Activated CD4-positive, alpha-beta T cell treated with anti-CD3 and anti-CD28 coated beads, Interleukin-2, amount 50 U/mL, for 1 hour (primary cell): ENCODE data around the gene AFG3L2.
"Not testable (repeated sequence)": the region's sequence is repeated elsewhere in the genome, so short reads cannot be mapped to it uniquely, and the experiment has no call there.

Experiments
- DNase-seq: peaks from one replicate; pipeline ENCODE4 v3.0.0-alpha.2; 2020

AFG3L2 gene

DNA sequence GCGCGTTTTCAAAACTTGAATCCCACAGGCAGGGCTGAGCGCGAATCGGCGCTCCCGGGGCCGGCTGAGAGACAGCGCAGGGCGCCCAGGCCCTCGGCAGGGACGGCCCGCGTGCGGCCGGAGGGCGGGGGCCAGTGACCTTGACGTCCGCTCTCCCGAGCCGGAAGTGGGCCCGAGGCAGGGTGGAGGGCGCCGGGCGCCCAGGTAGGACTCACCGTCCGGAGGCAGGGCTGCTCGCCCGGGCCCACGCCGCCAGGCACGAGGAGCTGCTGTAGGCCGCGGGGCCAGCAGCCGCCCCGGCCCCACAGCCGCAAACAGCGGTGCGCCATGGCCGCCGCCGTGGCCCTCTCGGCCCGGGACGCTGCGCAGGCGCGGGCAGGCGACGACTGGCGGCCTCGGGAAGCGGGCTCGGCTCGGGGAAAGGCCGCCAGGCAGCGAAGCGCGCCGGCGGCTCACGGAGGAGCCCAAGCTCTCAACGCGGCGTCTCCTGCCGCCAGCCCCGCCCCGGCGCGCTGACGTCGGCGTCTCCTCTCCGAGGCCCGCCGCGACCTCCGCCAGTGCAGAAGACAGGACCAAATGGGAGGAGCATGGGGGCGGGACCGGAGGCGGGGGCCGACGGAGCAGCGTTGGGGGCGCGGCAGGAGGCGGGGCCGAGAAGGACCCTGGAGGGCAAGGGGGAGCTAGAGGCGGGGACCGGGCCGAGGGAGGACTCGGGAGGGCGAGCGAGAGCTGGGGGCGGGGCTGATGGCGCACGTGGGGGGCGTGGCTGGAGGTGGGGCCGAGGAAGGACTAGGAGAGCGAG lies at the start of gene AFG3L2:
Gene AFG3L2 (minus strand): TSS at position 474 of the 802 bp plus-strand sequence. CDS start 145 bp downstream, at position 329.
- peak; percentile 100 for DNase-seq

GRCh38 chr18:12424252-12424651 lies 47.2 kb upstream of the AFG3L2 start:
- DNase-seq = no peak

DNA sequence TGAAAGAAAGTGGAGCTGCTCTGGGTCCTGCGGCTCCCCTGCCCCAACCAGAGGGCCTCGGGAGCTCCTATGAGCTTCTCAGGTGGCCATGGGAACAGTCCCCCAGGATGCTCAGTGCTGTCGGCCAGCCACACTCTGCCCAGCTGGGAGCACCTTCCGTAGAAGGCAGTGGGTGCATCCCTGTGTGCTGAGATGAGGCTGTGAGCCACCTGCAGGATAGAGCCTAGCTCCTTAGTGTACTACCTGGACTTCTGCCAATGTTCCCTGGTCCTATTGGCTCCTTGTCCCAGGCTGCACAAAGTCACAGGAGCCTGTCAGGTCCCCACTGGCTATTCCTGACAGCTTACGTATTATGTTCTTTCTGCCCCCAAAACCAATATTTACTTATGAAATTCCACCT lies 46.8 kb upstream of the AFG3L2 start:
- DNase-seq = no peak

DNA sequence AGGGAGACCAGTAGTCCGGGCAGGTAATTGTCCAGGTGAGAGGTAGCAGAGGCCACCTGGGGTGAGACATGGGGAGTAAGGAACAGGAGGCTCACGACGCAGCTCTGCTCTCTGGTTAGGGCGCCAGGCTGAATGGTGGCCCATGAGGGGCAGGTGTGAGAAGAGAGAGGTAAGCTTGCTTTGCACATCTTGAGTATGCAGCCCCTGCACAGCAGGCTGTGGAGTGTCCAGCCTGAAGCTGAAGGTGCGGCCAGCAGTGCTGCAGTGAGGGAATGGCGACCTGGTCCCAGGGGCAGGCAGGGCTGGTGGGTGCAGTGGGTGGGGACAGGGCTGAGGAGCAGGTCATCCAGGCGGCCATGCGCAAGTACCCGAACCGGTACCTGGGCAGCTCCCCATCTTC lies 46.4 kb upstream of the AFG3L2 start:
- no peak for DNase-seq

DNA sequence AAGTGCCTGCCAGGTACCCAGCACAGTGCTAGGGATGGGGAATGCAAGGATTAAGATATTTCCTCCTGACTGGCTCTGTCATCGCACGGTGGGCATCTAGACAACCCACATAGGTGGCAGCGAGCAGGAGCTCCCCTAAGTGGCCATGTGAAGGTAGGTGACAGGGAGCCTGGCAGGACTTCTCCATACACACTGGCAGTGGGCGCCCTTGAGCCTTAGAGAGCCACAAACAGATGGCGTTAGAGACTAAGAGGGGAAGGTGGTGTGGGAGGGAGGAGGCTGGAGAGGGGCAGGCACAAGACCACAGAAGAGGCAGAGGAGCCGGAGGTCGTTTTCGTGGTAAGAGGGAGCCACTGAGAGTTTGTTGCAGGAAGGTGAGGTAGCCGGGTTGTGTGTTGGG lies 45.9 kb upstream of the AFG3L2 start:
- no peak for DNase-seq

GRCh38 chr18:12421732-12422131 lies 44.7 kb upstream of the AFG3L2 start:
- DNase-seq = no peak

- no peak for DNase-seq
These were observed 43.9 kb upstream of the AFG3L2 start for GRCh38 chr18:12420821-12421421.

DNA sequence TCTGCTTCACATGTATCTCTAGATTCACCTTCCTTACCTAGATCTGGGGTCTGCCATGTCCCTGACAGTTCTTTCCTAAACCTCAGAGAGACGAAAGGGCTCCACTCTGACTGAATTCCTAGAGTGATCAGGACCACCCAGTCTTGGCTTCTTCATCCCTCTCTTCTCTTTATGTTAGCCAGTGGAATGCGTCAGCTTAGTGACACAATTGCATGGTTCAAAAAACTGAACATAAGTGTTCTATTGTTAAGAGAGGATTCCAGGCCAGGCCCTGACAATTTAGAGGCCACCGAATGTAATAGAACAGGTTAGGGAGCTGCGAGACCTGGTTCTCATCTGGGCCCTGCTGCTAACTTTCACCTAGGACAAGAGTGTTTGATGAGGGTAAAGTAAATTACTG lies 40.7 kb upstream of the AFG3L2 start:
- no peak for DNase-seq

- no peak for DNase-seq
These were observed 39.2 kb upstream of the AFG3L2 start for GRCh38 chr18:12416098-12416729.

- DNase-seq = no peak
These were observed 34.4 kb upstream of the AFG3L2 start for GRCh38 chr18:12411456-12411855.

- not testable (repeated sequence) for DNase-seq
These were observed 33.7 kb upstream of the AFG3L2 start for GRCh38 chr18:12410747-12411146.

- no peak for DNase-seq
These were observed 33.1 kb upstream of the AFG3L2 start for GRCh38 chr18:12410081-12410481.

- DNase-seq = no peak
These were observed 32.4 kb upstream of the AFG3L2 start for GRCh38 chr18:12409469-12409868.

- no peak for DNase-seq
These were observed 31.3 kb upstream of the AFG3L2 start for GRCh38 chr18:12408247-12408869.

DNA sequence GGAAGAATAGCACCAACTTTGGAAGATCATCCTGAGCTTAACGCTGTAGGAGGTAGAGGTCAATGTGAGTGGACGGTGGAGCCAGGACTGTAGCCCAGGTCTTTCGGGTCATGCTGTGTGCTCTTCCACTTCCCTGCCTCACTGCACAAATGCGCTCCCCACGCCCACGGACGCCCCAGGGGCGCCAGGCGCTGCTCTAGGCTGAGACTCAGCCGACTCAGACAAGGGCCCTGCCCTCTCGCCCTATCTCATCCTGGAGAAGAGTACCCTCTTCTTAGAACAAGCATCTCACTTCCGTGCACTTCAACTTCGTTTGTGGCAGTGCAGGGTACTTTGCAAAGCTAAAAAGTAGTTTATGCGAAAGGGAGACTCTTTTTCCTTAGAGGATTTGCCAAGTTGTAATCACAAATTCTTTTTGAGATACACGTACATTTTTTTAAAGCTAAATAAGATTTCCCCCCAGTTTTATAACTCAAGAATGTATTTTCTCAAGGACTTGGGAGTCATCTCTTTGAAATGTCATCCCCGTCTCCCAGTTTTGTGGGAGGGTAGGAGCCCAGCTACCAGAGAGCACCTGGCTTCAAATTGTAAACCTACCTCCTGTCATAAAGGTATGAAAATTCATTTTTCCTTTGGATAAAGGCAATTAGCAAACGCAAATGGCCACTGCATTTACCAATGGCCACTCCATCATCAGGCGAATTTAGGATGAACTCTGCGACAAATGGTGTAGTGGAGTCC lies 29.5 kb upstream of the AFG3L2 start:
- no peak for DNase-seq

GRCh38 chr18:12405066-12405465 lies 28.0 kb upstream of the AFG3L2 start:
- no peak for DNase-seq

- DNase-seq = no peak
These were observed 26.8 kb upstream of the AFG3L2 start for GRCh38 chr18:12403601-12404506.

- no peak for DNase-seq
These were observed 24.9 kb upstream of the AFG3L2 start for GRCh38 chr18:12401881-12402280.

DNA sequence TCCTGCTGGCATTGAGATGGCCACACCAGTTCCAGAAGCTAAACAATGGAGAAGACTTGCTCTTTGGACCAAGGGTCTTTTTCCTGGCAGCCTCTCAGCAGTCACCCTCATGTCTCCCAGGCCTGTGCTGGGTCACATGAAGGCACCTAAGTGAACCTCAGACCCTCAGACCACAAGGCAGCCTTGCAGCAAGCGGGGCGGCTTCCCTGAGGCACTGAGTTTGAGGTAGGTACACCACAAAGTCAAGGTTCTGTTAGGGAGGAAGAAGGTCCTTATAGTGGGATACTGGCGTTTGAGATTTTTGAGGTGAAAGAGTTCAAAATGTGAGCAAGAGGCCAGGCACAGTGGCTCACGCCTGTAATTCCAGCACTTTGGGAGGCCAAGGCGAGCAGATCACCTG lies 22.2 kb upstream of the AFG3L2 start:
- DNase-seq = no peak

GRCh38 chr18:12398625-12399024 lies 21.6 kb upstream of the AFG3L2 start:
- DNase-seq = no peak

- DNase-seq = no peak
These were observed 20.8 kb upstream of the AFG3L2 start for GRCh38 chr18:12397793-12398192.

GRCh38 chr18:12397254-12397653 lies 20.2 kb upstream of the AFG3L2 start:
- DNase-seq = no peak
